Measurements from ENCODE around the gene PRR29.
"Not testable (repeated sequence)": the region's sequence is repeated elsewhere in the genome, so short reads cannot be mapped to it uniquely, and the experiment has no call there.

The PRR29 gene

GRCh38 chr17:64016974-64017373, 18.8 kb downstream of the PRR29 start:
- DNase-seq: no peak

DNA sequence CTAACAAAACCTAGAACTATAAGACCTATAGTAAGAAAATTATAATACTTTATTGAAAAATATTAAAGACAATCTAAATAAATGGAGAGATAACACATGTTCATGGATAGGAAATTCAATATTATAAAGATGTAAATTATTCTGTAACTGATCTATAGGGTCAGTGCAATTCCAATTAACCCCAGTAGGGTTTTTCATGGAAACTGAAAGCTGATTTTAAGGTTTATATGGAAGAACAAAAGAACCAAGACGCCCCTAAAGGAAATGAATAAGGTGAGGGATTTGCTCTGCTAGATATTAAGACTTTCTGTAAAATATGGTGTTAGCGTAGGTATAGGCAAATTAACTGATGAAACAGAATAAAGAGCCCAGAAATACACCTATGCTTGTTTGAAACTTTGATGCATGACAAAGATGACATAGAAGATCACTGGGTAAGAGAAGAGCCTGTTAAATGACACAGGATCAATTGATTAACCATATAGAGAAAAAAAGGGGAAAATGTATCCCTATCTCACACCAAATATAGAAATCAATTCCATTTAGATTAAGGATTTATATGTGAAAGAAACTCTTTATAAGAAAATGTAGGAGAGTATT, 19.3 kb downstream of the PRR29 start:
- no peak for DNase-seq

GRCh38 chr17:64019551-64019961, 21.4 kb downstream of the PRR29 start:
- DNase-seq: not testable (repeated sequence)

GRCh38 chr17:64020056-64020766, 22.1 kb downstream of the PRR29 start, which contains the start of gene ICAM2:
ICAM2 (minus strand) TSS chr17:64020633; CDS start chr17:64006691, 13,942 bp downstream.
- peak; percentile 88 for DNase-seq

- DNase-seq: peak; percentile 42
Measured at GRCh38 chr17:64022611-64023063, 24.5 kb downstream of the PRR29 start.

GRCh38 chr17:64024215-64024654, 26.1 kb downstream of the PRR29 start:
- no peak for DNase-seq

GRCh38 chr17:64024781-64025731, 26.9 kb downstream of the PRR29 start:
- peak; percentile 57 for DNase-seq

DNA sequence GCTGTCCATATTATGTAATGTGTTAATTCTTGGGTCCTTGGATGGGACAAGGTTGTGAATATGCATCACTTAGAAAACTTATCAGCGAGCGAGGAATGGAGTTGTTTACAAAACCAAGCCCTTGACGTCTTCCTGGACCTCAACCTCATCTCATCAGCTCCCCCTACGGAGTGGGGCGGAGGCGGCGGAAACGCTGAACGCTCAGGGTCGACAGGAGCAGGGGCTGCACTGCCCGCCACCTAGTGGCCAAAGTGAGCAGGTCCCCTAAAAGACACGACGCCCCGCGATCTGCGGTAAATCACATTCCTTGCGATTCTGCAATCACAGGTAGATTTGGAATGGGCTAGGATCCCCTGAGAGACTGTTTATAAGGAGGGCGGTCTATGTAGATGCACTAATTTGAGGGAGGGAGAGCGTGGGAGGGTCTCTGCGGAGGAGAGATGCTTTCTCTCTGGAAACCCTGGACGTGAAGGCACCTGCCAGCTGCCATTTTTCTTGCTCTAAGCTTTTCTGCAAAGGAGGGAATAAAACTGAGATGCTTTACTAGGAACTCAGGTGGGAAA, 27.7 kb downstream of the PRR29 start:
- peak; percentile 92 for DNase-seq

GRCh38 chr17:64028874-64029464, 30.8 kb downstream of the PRR29 start:
- DNase-seq: peak; percentile 71

DNA sequence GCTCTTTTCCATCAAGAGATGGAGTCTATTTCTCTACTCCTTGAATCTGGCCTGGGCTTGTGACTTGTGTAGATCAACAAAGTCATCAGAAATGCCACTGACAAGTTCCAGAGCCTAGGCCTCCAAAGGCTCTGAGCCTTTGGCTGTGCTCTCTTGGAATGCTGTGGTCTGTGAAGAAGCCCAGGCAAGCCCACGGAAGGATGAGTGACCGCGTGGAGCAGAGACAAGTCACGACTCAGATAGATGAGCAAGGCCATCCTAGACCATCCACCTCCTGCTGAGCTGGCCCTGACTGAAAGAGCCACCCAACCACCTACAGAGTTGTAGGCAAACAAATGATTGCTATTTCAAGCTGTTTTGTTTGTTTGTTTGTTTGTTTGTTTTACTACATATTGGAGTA, 33.9 kb downstream of the PRR29 start:
- DNase-seq: no peak

DNA sequence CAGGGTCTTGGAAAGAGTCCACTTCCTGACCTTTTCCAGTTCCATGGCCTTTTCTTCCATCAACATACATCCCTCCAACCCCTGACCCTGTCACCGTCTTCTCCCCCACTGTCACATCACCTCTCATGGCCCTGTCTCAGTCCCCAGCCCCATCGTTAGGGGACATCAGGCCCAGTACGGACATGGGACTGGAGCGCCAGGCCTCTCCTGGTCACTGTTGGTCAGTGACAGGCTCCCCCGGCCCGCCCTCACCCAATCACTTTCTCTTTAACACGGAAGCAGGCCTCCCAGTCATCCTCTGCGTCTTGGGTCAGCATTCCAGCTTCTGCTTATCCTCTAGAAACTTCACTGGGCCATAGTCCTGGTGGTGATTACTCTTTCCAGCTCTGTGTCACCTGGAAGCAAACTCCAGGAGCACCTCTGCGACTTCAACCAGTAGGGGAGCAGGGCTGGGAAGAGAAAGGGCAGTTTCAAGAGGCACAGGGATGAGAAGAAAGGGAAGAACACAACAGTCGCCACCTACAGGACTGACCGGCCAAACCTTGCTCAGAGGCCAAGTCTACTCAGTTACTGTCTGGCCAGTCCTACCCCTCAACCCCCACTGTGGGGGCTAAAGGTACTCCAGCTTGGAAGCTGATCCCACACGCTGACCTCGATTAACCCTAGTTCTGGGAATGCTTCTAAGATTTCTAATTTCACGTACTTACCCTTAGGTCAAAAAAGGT, 38.2 kb downstream of the PRR29 start:
- no peak for DNase-seq

DNA sequence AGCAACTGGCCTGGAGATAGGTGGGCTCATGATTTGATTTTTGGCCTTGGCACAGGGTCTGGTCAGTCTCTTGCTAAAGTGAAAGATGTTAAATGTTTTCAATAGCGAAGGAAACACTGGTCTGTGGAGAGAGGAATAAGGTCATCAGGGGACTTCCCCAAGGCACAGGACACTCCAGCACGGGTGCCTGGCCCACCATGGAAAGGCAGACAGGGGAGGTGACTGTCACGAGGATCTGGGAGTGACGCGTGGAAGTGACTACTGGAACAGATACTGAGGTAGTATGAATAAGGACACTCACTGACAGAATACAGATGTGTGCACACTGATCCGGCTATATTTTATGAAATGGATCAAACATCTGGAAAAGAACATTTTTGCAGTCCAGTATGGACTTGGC, 39.0 kb downstream of the PRR29 start:
- no peak for DNase-seq

DNA sequence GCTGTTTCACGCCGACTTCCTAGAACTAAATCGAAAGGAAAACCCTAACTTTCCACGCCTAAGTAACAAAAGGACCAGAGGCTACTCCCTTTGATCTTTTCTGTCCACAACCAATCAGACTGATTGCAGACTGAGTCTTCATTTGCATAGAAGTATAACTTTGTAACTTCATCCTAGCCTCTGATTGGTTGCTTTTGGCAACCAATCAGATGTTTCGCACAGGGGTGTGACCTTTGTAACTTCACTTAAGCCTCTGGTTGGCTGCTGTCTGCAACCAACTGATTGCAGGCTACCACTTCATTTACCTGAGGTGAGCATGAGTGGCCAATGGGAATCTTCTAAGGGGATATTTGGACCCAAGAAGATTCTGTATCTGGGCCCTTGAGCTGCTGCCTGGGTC, 39.7 kb downstream of the PRR29 start:
- no peak for DNase-seq

GRCh38 chr17:64038331-64039105, 40.4 kb downstream of the PRR29 start:
- no peak for DNase-seq

GRCh38 chr17:64039106-64039400, 40.9 kb downstream of the PRR29 start:
- DNase-seq: no peak

- DNase-seq: no peak
Measured at GRCh38 chr17:64040206-64040605, 42.1 kb downstream of the PRR29 start.

DNA sequence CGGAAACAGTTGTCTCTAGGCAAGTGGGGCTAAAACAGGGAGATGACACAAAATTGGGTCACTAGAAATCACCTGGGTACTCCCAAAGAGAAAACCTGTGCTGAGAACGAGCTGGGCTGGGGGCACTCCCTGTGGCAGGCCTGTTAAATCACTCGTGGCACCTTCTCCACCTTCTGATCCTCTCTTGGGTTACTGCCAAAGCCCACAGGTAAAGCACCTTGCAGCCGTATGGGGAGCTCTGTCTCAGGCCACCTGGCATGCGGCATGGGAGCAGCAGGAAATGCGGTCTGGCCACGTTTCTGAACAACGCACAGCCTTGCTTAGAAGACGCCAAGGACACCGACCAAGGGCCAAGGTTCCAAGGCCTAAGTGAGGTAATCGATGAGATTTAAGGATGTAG, 43.8 kb downstream of the PRR29 start:
- no peak for DNase-seq

DNA sequence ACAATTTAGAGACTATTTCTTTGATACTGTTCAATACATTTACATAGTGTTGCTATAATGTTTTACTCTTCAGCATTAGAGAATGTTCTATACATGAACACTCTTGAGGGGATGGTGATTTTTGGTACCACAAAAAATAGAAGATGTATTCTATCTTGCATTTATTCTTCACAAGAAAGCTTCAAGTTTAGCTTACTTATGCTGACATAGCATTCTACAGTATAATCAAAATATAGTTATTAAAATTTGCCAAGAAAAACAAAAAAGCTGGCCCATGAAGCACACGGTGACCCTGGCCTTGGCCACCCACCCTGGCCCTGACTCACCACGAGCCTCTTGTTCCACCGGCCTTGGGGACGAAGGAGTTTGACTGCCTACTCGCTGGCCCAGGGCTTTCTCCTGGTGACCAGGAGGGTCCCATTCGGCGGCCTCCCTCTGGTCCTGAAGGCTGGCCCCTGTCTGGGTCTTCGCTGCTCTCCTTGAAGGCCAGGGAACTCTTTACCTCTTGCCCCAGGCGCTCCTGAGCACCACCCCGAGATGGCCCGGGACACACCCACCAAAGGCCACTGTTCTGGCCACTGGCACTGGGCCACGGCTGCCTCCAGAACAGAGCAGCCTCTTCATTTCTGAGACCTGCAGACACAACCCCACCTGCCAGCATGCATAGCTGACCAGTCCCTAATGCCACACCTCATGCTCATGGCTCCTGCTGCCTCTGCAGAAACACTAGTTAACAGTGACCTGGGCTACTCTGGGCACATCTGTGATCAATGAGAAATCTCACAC, 44.7 kb downstream of the PRR29 start:
- no peak for DNase-seq

- no peak for DNase-seq
Measured at GRCh38 chr17:64045176-64045575, 47.0 kb downstream of the PRR29 start.

DNA sequence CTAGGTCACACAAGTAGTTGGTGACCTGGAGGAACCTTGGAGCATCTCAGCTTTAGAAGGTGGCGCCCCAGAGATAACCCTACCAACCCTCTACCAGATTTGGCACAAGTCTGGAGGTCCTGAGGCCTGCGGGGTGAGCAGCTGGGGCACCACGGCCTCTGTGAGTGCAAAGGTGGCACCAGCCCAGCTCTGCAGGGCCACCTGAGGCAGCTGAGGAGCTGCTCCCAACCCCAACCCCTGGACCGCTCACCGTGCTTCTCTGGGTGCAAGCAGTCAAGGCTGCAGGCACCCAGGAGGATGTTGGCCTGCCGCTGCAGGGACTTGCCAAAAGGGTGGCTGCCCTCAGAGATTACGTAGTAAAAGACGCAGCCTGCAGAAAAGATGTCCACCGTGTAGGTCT, 50.7 kb downstream of the PRR29 start:
- no peak for DNase-seq

Data from stimulated activated CD4-positive, alpha-beta T cell treated with anti-CD3 and anti-CD28 coated beads, Interleukin-1b, Interleukin-23, amount 100 ng/mL, for 48 hours (primary cell).